ENCODE measurements around the gene MS4A6A.
"Not testable (repeated sequence)": the region's sequence is repeated elsewhere in the genome, so short reads cannot be mapped to it uniquely, and the experiment has no call there.

The MS4A6A gene

DNA sequence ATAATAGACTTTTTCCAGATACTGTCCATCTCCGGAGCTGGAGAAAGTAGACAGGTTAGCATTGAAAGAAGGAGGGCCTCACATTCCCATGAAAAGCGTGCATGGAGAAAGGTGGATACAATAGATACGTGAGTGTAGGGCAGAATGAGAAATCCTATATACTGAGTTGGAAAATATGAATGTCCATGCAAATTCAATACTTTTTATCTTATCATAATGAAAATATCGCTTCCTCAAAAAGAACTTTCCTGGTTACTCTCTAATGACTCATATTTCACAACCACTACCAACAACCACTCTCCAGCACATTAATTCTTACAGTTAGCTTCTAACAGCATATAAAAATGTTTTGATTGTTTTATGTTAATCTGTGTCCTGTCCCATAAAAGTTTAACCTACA is 22.0 kb upstream of the MS4A6A start:
- Histone ChIP-seq H3K9me3 (replicated peaks; ENCODE audit: low read length) (no peaks in the 10 kb centered on the region), H3K27me3 (ENCODE audit: control insufficient read depth, insufficient read depth, low read length) (no peaks in the 10 kb centered on the region), H3K4me2 (ENCODE audit: low read length) (no peak overlapping the region), H3K4me3 (ENCODE audit: low read length) (no peak overlapping the region), H3K36me3 (ENCODE audit: insufficient read depth, low read length) (no peaks in the 10 kb centered on the region), H3K4me1 (ENCODE audit: control insufficient read depth, insufficient read depth, low read length) (no peaks in the 10 kb centered on the region), H3K9ac (ENCODE audit: low read depth, low read length) (no peak overlapping the region)

DNA sequence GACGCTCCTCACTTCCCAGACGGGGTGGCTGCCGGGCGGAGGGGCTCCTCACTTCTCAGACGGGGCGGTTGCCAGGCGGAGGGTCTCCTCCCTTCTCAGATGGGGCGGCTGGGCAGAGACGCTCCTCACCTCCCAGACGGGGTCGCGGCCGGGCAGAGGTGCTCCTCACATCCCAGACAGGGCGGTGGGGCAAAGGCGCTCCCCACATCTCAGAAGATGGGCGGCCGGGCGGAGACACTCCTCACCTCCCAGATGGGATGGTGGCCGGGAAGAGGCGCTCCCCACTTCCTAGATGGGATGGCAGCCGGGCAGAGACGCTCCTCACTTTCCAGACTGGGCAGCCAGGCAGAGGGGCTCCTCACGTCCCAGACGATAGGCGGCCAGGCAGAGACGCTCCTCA is 18.5 kb upstream of the MS4A6A start:
- H3K4me1 ChIP-seq (ENCODE audit: control insufficient read depth, insufficient read depth, low read length); H3K9me3 ChIP-seq (replicated peaks; ENCODE audit: low read length); H3K4me3 ChIP-seq (ENCODE audit: low read length); H3K27me3 ChIP-seq (ENCODE audit: control insufficient read depth, insufficient read depth, low read length); H3K4me2 ChIP-seq (ENCODE audit: low read length); H3K36me3 ChIP-seq (ENCODE audit: insufficient read depth, low read length); H3K9ac ChIP-seq (ENCODE audit: low read depth, low read length): not testable (repeated sequence)

DNA sequence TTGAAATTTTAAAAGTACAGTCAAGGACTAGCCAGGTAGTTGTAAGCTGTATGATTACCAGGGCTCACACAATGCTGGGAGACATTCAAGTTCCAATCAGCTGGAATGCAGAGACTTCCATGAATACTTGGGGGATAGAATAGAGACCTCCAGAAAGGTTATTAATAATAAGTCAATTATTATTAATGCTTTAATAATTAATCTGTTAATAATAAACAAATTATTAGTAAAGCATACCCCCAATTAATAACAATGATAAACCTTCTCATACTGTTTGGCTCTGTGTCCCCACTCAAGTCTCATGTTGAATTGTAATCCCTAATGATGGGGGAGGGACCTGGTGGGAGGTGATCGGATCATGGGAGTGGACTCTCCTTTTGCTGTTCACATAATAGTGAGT is 14.6 kb upstream of the MS4A6A start:
- no peaks in the 10 kb centered on the region for H3K9me3 ChIP-seq (replicated peaks; ENCODE audit: low read length)
- H3K4me3 ChIP-seq (ENCODE audit: low read length), result no peak overlapping the region
- no peaks in the 10 kb centered on the region for H3K36me3 ChIP-seq (ENCODE audit: insufficient read depth, low read length)
- H3K4me2 ChIP-seq (ENCODE audit: low read length), result no peak overlapping the region
- H3K9ac ChIP-seq (ENCODE audit: low read depth, low read length), result no peak overlapping the region
- H3K4me1 ChIP-seq (ENCODE audit: control insufficient read depth, insufficient read depth, low read length), result no peaks in the 10 kb centered on the region
- no peaks in the 10 kb centered on the region for H3K27me3 ChIP-seq (ENCODE audit: control insufficient read depth, insufficient read depth, low read length)

DNA sequence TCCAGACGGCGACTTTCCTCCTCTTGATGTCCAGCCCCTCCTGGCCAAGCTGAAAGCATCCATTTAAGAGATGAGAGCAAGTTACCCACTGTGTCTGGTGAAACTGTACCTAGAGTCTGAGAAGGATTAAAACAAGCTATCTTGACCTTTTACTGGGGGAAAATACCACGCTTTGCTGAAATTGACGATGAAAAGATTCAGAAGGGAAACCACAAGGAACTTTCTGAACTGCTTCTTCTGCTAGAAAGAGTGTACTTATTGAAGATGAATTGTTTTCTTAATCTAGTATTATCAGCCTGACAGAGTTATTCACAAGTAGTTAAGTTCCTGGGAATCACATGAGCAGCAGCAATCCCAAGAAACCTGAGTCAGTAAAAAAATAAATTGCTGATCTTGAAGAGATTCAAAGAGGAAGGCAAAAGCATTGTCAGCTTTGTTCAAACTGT is 13.1 kb upstream of the MS4A6A start:
- Histone ChIP-seq H3K4me3 (ENCODE audit: low read length) (no peak overlapping the region), H3K4me2 (ENCODE audit: low read length) (no peak overlapping the region), H3K27me3 (ENCODE audit: control insufficient read depth, insufficient read depth, low read length) (no peaks in the 10 kb centered on the region), H3K36me3 (ENCODE audit: insufficient read depth, low read length) (no peaks in the 10 kb centered on the region), H3K4me1 (ENCODE audit: control insufficient read depth, insufficient read depth, low read length) (no peaks in the 10 kb centered on the region), H3K9me3 (replicated peaks; ENCODE audit: low read length) (no peaks in the 10 kb centered on the region), H3K9ac (ENCODE audit: low read depth, low read length) (no peak overlapping the region)

DNA sequence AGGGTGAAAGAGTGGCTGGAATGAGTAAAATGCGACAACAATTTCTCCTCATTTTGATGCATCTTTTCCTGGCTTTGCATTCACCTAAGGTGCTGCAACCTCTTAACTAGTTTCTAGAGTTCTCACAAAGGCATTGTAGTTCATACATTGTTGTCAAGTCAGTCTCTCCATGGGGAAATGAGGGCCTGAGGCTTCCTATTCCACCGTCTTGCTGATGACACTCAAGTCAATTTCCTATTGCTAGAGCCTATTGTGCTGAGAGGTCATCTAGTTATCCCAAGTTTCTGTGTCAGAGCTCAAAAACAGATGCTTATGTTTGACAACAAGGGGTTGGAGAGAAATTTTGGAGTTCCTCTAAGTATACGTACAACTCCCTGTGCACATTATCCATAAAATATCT is 11.6 kb upstream of the MS4A6A start:
- H3K36me3 ChIP-seq (ENCODE audit: insufficient read depth, low read length), result no peaks in the 10 kb centered on the region
- no peak overlapping the region for H3K4me2 ChIP-seq (ENCODE audit: low read length)
- H3K9ac ChIP-seq (ENCODE audit: low read depth, low read length), result no peak overlapping the region
- H3K4me1 ChIP-seq (ENCODE audit: control insufficient read depth, insufficient read depth, low read length), result no peaks in the 10 kb centered on the region
- H3K9me3 ChIP-seq (replicated peaks; ENCODE audit: low read length), result no peaks in the 10 kb centered on the region
- no peak overlapping the region for H3K4me3 ChIP-seq (ENCODE audit: low read length)
- no peaks in the 10 kb centered on the region for H3K27me3 ChIP-seq (ENCODE audit: control insufficient read depth, insufficient read depth, low read length)

DNA sequence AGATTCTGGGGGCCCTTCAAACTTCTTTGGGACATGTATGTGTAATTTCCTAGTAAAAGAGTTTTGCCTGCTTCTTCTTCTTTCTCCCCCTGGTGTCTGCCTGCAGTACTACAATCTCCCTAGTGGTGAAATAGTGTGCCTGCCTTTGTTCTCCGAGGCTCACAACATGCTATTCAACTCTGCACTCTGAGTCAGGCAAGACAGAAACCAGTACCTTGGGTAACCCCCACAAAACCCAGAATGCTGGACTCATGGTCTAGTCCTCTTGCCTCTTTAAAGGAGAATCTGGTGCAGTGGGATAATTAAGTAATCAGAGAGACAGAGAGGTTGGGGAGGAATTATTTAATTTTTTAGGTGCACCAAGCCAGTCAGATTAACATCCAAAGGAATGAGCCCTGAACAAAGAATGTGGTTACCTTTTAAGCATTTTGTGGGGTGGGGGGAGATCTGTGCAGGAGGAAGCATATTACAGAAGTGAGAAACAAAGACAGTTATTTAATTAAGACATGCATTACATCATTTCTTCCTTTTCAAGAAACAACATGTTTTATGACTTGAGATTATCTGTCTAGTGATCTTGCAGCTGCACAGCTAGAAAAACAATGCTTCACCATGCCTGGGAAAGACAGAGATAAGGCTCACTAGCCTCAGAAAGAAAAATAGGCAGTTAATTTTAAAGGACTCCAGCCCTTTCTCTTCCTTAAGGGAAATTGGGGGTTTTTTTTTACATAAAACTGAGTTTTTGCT is 11.0 kb upstream of the MS4A6A start:
- H3K4me2 ChIP-seq (ENCODE audit: low read length), result no peak overlapping the region
- no peak overlapping the region for H3K4me3 ChIP-seq (ENCODE audit: low read length)
- no peaks in the 10 kb centered on the region for H3K4me1 ChIP-seq (ENCODE audit: control insufficient read depth, insufficient read depth, low read length)
- no peaks in the 10 kb centered on the region for H3K9me3 ChIP-seq (replicated peaks; ENCODE audit: low read length)
- H3K27me3 ChIP-seq (ENCODE audit: control insufficient read depth, insufficient read depth, low read length), result no peaks in the 10 kb centered on the region
- H3K9ac ChIP-seq (ENCODE audit: low read depth, low read length), result no peak overlapping the region
- H3K36me3 ChIP-seq (ENCODE audit: insufficient read depth, low read length), result no peaks in the 10 kb centered on the region

DNA sequence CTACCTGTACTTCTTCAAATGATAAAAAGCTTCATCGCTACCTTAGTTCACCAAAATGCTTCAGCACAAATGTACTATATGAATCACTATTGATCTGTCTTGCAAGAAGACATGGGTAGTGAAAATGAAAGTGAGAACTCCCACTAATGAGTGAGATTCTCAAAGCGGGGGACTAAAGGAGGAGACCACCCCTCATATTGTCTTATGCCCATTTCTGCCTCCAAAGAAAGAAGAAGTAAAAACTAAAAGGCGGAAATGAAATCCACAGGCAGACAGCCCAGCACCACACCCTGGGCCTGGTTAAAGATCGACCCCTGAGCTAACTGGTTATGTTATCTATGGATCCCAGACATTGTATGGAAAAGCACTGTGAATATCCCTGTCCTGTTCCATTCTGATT is 9.7 kb upstream of the MS4A6A start:
- H3K4me3 ChIP-seq (ENCODE audit: low read length); H3K27me3 ChIP-seq (ENCODE audit: control insufficient read depth, insufficient read depth, low read length); H3K4me1 ChIP-seq (ENCODE audit: control insufficient read depth, insufficient read depth, low read length); H3K9me3 ChIP-seq (replicated peaks; ENCODE audit: low read length); H3K36me3 ChIP-seq (ENCODE audit: insufficient read depth, low read length); H3K9ac ChIP-seq (ENCODE audit: low read depth, low read length); H3K4me2 ChIP-seq (ENCODE audit: low read length): not testable (repeated sequence)

DNA sequence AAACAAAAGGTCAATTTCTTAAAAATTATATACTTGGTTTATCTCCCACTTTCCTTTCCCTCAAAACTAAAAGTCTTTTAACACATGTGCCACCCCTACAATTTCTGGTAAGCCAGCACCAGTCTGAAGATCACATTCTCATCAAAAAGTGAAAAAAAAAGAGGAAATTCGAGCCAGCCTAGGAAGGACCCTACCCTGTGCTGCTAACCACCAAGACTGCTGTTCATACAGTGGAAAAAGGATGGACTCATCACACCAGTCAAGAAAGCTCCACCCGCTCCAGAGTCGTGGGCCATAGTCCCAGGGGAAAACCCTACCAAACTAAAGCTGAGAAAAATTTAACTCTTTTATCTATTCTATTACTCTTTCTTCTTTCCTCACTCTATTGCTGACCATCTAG is 5.6 kb upstream of the MS4A6A start:
- not testable (repeated sequence) for H3K36me3 ChIP-seq (ENCODE audit: insufficient read depth, low read length); H3K9ac ChIP-seq (ENCODE audit: low read depth, low read length); H3K27me3 ChIP-seq (ENCODE audit: control insufficient read depth, insufficient read depth, low read length); H3K9me3 ChIP-seq (replicated peaks; ENCODE audit: low read length); H3K4me2 ChIP-seq (ENCODE audit: low read length); H3K4me1 ChIP-seq (ENCODE audit: control insufficient read depth, insufficient read depth, low read length); H3K4me3 ChIP-seq (ENCODE audit: low read length)

DNA sequence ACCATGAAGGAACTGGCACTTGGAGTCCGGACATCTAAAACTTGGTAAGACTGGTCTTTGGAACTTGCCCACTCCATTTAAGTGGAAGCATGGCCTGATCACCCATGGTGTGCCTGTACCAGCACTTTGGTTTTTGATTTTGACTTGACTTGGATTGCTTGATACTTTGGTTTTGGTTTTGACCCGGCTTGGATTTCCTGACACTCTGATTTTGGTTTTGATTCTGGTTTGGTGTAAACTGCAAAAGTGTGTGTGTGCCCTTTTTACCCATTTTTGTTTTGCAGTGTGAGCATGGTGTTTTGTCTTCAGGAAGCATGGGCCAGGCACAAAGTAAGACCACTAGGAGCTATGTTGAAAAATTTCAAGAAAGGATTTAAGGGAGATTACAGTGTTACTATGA is 3.2 kb upstream of the MS4A6A start:
- not testable (repeated sequence) for H3K4me2 ChIP-seq (ENCODE audit: low read length); H3K4me1 ChIP-seq (ENCODE audit: control insufficient read depth, insufficient read depth, low read length); H3K36me3 ChIP-seq (ENCODE audit: insufficient read depth, low read length); H3K27me3 ChIP-seq (ENCODE audit: control insufficient read depth, insufficient read depth, low read length); H3K4me3 ChIP-seq (ENCODE audit: low read length); H3K9me3 ChIP-seq (replicated peaks; ENCODE audit: low read length); H3K9ac ChIP-seq (ENCODE audit: low read depth, low read length)

DNA sequence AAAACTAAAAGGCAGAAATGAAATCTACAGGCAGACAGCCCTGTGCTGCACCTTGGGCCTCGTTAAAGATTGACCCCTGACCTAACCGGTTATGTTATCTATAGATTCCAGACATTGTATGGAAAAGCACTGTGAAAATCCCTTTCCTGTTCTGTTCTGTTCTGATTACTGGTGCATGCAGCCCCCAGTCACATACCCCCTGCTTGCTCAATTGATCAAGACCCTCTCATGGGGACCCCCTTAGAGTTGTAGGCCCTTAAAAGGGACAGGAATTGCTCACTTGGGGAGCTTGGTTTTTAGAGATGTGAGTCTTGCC is 2.6 kb upstream of the MS4A6A start:
- H3K9me3 ChIP-seq (replicated peaks; ENCODE audit: low read length); H3K9ac ChIP-seq (ENCODE audit: low read depth, low read length); H3K4me3 ChIP-seq (ENCODE audit: low read length); H3K4me1 ChIP-seq (ENCODE audit: control insufficient read depth, insufficient read depth, low read length); H3K27me3 ChIP-seq (ENCODE audit: control insufficient read depth, insufficient read depth, low read length); H3K36me3 ChIP-seq (ENCODE audit: insufficient read depth, low read length); H3K4me2 ChIP-seq (ENCODE audit: low read length): not testable (repeated sequence)

DNA sequence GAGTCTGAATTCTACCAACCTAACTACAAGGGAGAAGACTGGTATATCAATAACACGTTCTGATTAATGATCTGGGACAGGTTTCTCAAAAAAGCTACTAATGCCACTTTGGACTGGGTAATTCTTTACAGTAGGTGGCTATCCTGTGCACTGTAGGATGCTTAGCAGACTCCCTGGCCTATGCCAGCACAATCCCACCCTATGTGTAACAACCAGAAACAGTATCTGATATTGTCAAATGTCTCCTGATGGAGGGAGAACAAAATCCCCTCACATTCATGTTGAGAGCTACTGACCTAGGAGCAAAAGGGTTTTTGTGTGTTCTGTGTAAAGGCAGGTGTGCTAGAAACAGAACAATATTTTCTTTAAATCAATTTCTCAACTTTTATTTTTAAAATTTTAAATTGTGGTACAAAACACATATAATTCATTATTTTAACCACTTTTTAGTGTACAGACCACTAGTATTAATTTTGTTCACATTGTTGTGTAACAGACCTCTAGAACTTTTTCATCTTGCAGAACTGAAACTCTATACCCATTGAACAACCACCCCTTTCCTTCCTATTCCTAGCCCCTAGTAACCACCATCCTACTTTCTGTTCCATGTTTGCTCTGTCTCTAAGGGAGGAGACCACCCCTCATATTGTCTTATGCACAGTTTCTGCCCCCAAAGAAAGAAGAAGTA is 2.1 kb upstream of the MS4A6A start:
- H3K4me2 ChIP-seq (ENCODE audit: low read length), result no peak overlapping the region
- H3K27me3 ChIP-seq (ENCODE audit: control insufficient read depth, insufficient read depth, low read length), result no peaks in the 10 kb centered on the region
- H3K4me1 ChIP-seq (ENCODE audit: control insufficient read depth, insufficient read depth, low read length), result no peaks in the 10 kb centered on the region
- no peak overlapping the region for H3K9ac ChIP-seq (ENCODE audit: low read depth, low read length)
- H3K36me3 ChIP-seq (ENCODE audit: insufficient read depth, low read length), result no peaks in the 10 kb centered on the region
- H3K9me3 ChIP-seq (replicated peaks; ENCODE audit: low read length), result no peaks in the 10 kb centered on the region
- no peak overlapping the region for H3K4me3 ChIP-seq (ENCODE audit: low read length)

DNA sequence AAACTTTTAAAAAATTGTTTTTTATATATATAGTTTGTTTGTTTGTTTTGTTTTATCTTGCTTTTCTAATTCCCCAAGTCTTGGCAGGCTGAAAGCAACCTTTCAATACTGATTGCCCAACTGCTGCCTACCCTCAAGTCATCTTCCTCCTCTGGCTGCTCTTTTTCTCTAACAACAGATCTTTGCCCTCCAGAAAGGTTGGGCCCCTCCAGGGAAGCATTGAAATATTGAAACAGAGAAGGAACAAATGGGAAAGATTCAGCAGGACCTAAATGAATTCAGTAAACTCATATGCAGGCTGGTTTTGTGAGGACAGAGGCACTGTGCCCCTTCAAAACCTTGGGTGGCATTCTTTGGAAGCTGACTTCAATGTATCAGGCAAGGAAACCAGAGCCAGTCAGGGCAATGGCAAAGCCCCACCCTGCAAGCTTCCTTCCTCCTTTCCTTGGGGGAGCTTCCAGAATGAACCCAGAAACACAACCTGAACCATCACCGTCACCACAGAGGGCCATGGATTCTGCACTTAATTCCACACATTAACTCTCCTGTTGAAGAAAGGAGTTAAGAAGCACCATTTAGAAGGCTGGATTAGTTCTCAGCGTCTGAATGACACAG is 815 bp upstream of the MS4A6A start:
- no peaks in the 10 kb centered on the region for H3K36me3 ChIP-seq (ENCODE audit: insufficient read depth, low read length)
- no peak overlapping the region for H3K4me3 ChIP-seq (ENCODE audit: low read length)
- H3K9me3 ChIP-seq (replicated peaks; ENCODE audit: low read length), result no peaks in the 10 kb centered on the region
- H3K4me2 ChIP-seq (ENCODE audit: low read length), result no peak overlapping the region
- no peaks in the 10 kb centered on the region for H3K4me1 ChIP-seq (ENCODE audit: control insufficient read depth, insufficient read depth, low read length)
- no peaks in the 10 kb centered on the region for H3K27me3 ChIP-seq (ENCODE audit: control insufficient read depth, insufficient read depth, low read length)
- no peak overlapping the region for H3K9ac ChIP-seq (ENCODE audit: low read depth, low read length)
